ENCODE results near the gene RPS6KL1. TPM values are rescaled to one million over a fixed set of nuclear protein-coding genes. Genes with fewer than 3 reads are reported as not detected.

Gene RPS6KL1
- total RNA-seq, 1 experiment from 2014 or later: 18.8 TPM

DNA sequence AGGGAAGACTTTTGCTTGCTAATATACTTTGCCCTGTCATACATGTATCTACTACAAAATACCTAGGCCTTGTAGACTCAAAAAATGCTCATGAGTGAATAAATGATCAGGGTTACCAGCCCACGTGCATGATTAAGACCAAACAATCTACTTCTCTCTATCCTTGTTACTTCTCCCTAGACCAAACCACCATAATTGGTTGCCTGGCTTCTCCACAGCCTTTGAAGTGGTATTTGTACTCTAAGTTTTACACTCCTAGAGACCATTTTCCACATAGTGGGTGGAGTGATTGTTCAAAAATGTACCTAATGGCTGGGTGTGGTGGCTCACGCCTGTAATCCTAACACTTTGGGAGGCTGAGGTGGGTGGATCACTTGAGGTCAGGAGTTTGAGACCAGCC lies 14.1 kb upstream of the RPS6KL1 start:
- H3K23me2 ChIP-seq (ENCODE audit: insufficient read length, low read depth, low read length, poor library complexity, severe bottlenecking): peaks cover 2% of the 10 kb centered on the region
- no peak overlapping the region for H3K4ac ChIP-seq (ENCODE audit: low read depth, low read length)
- Mint-ChIP-seq H3K4me3 (no peak overlapping the region), H3K9me3 (no peaks in the 10 kb centered on the region), H3K4me1 (peaks cover 2 to 8% of the 10 kb centered on the region in 2 experiments; a peak in 1 of 4 replicates), H3K27ac (no peak overlapping the region), H3K36me3 (ENCODE audit: insufficient read depth in 1 of 3, low read depth in 3 of 3) (no peaks in the 10 kb centered on the region), H3K27me3 (ENCODE audit: low read depth) (peaks cover 2% of the 10 kb centered on the region; the same call in 1 of the 2 replicates)
- H3K9me3 ChIP-seq (ENCODE audit: control insufficient read depth, low read depth, low read length): no peaks in the 10 kb centered on the region
- no peak overlapping the region for H4K5ac ChIP-seq (ENCODE audit: insufficient read length, low read depth, low read length)
- H3K79me2 ChIP-seq (ENCODE audit: insufficient read depth, low read length): no peaks in the 10 kb centered on the region
- H3K18ac ChIP-seq (ENCODE audit: insufficient read length, low read depth, low read length): no peak overlapping the region
- H3K14ac ChIP-seq (ENCODE audit: insufficient read depth, low read length): no peak overlapping the region
- no peaks in the 10 kb centered on the region for H3K27me3 ChIP-seq (ENCODE audit: insufficient read depth, low read length)
- H3T11ph ChIP-seq (ENCODE audit: low read length): no peak overlapping the region
- no peak overlapping the region for H2AK5ac ChIP-seq (ENCODE audit: insufficient read length, low read length)
- no peak overlapping the region for H3K4me2 ChIP-seq (ENCODE audit: insufficient read depth, insufficient read length, low read length)
- no peak for DNase-seq
- H2BK12ac ChIP-seq (ENCODE audit: insufficient read length, low read depth, low read length): no peak overlapping the region
- H2BK5ac ChIP-seq (ENCODE audit: insufficient read length, low read length): no peak overlapping the region
- H3K23ac ChIP-seq (ENCODE audit: insufficient read length, low read depth, low read length): no peak overlapping the region
- H4K20me1 ChIP-seq (ENCODE audit: control insufficient read depth, insufficient read depth, insufficient read length): no peaks in the 10 kb centered on the region
- H2BK15ac ChIP-seq (ENCODE audit: low read depth, low read length): no peak overlapping the region
- H3K9ac ChIP-seq (ENCODE audit: extremely low read depth, insufficient read length, low read length): no peak overlapping the region
- no peak overlapping the region for H3K56ac ChIP-seq (ENCODE audit: insufficient read length, low read depth, low read length)
- no peaks in the 10 kb centered on the region for H3K4me1 ChIP-seq (ENCODE audit: insufficient read depth, low read length)
- WGBS (ENCODE audit: extremely low coverage, insufficient read length, low lambda C conversion rate): no CpG with 5 or more reads among the region's 2 CpGs
- no peaks in the 10 kb centered on the region for H3K79me1 ChIP-seq (ENCODE audit: insufficient read depth, low read depth, low read length, poor library complexity, severe bottlenecking)
- H4K91ac ChIP-seq (ENCODE audit: insufficient read length, low read depth, low read length): no peak overlapping the region
- TF ChIP-seq, protein P1, sequence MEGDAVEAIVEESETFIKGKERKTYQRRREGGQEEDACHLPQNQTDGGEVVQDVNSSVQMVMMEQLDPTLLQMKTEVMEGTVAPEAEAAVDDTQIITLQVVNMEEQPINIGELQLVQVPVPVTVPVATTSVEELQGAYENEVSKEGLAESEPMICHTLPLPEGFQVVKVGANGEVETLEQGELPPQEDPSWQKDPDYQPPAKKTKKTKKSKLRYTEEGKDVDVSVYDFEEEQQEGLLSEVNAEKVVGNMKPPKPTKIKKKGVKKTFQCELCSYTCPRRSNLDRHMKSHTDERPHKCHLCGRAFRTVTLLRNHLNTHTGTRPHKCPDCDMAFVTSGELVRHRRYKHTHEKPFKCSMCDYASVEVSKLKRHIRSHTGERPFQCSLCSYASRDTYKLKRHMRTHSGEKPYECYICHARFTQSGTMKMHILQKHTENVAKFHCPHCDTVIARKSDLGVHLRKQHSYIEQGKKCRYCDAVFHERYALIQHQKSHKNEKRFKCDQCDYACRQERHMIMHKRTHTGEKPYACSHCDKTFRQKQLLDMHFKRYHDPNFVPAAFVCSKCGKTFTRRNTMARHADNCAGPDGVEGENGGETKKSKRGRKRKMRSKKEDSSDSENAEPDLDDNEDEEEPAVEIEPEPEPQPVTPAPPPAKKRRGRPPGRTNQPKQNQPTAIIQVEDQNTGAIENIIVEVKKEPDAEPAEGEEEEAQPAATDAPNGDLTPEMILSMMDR (conservative IDR thresholded peaks at IDR 0.05): no peak
- H3K27ac ChIP-seq (ENCODE audit: insufficient read length, low read depth, low read length): no peak overlapping the region
- H2BK20ac ChIP-seq (ENCODE audit: low read depth, low read length, poor library complexity, severe bottlenecking): no peak overlapping the region
- H4K8ac ChIP-seq (replicated peaks; ENCODE audit: insufficient read length, low read depth, low read length): no peak overlapping the region
- H2AFZ ChIP-seq (ENCODE audit: low read length): no peak overlapping the region
- H2BK120ac ChIP-seq (ENCODE audit: low read depth, low read length, poor library complexity, severe bottlenecking): no peak overlapping the region
